ENCODE results near the gene NEDD9. TPM values are rescaled to one million over a fixed set of nuclear protein-coding genes. Genes with fewer than 3 reads are reported as not detected.

The NEDD9 gene
- total RNA-seq, 4 donors from 2014 or later = 34.6 to 82.7 (median 72.3) TPM

GRCh38 chr6:11187301-11187700 is 45.2 kb downstream of the NEDD9 start:
- 86 to 94% methylated on average over 6 of the region's 6 CpGs for WGBS, 2 donors (ENCODE audit: low coverage in 1 of 2)
- Histone ChIP-seq H3K36me3 (peaks cover 0 to 57% (median 29%) of the 10 kb centered on the region in 4 donors), H3K4me1 (peaks cover 0 to 16% (median 8%) of the 10 kb centered on the region in 4 donors), H3K27me3 (no peaks in the 10 kb centered on the region), H3K9me3 (peaks cover 0 to under 1% of the 10 kb centered on the region in 2 donors), H3K27ac (peak overlapping the region in 3 of 4 donors; percentile 49 to 72 (median 70)), H3K4me3 (no peak overlapping the region)
- intact Hi-C loops (cut with DNase I; ENCODE audit: low total_unique reads) = no loop called here
- TF ChIP-seq CTCF (IDR thresholded peaks at IDR 0.05) (no peak), POLR2A (IDR thresholded peaks at IDR 0.05) (no peak), POLR2AphosphoS5 (IDR thresholded peaks at IDR 0.05) (no peak), EP300 (IDR thresholded peaks at IDR 0.05; ENCODE audit: low read depth) (no peak)
- DNase-seq = no peak
- in situ Hi-C loops (cut with MboI; ENCODE audit: low pct_ligation_motif_present in 1 of 4, low pct_unique_long_range_greater_than_20kb in 1 of 4, low sequenced_read_pairs in 3 of 4) = no loop called here

- Histone ChIP-seq H3K27ac (no peak overlapping the region), H3K4me1 (peaks cover 0 to 16% (median 8%) of the 10 kb centered on the region in 4 donors), H3K36me3 (peaks cover 0 to 57% (median 21%) of the 10 kb centered on the region in 4 donors), H3K9me3 (peaks cover 2 to 4% of the 10 kb centered on the region in 2 donors), H3K4me3 (no peak overlapping the region), H3K27me3 (no peaks in the 10 kb centered on the region)
- in situ Hi-C loops (cut with MboI; ENCODE audit: low pct_ligation_motif_present in 1 of 4, low pct_unique_long_range_greater_than_20kb in 1 of 4, low sequenced_read_pairs in 3 of 4) (no loop called here), intact Hi-C loops (cut with DNase I; ENCODE audit: low total_unique reads) (no loop called here)
- TF ChIP-seq POLR2A (IDR thresholded peaks at IDR 0.05) (no peak), EP300 (IDR thresholded peaks at IDR 0.05; ENCODE audit: low read depth) (no peak), POLR2AphosphoS5 (IDR thresholded peaks at IDR 0.05) (no peak), CTCF (IDR thresholded peaks at IDR 0.05) (no peak)
- DNase-seq = no peak
- 89 to 100% methylated on average over 1 to 17 of the region's 17 CpGs for WGBS, 2 donors (ENCODE audit: low coverage in 1 of 2)
Observed at GRCh38 chr6:11185204-11185842, 47.1 kb downstream of the NEDD9 start.

GRCh38 chr6:11183761-11184362 is 48.6 kb downstream of the NEDD9 start:
- no peak for DNase-seq
- in situ Hi-C loops (cut with MboI; ENCODE audit: low pct_ligation_motif_present in 1 of 4, low pct_unique_long_range_greater_than_20kb in 1 of 4, low sequenced_read_pairs in 3 of 4) = no loop called here
- H3K36me3 ChIP-seq = peaks cover 0 to 44% (median 18%) of the 10 kb centered on the region in 4 donors
- TF ChIP-seq EP300 (IDR thresholded peaks at IDR 0.05; ENCODE audit: low read depth) = no peak
- peaks cover 2 to 4% of the 10 kb centered on the region in 2 donors for H3K9me3 ChIP-seq
- H3K27me3 ChIP-seq = no peaks in the 10 kb centered on the region
- H3K4me3 ChIP-seq = no peak overlapping the region
- intact Hi-C loops (cut with DNase I; ENCODE audit: low total_unique reads) = no loop called here
- H3K27ac ChIP-seq = no peak overlapping the region
- H3K4me1 ChIP-seq = peaks cover 0 to 13% (median 8%) of the 10 kb centered on the region in 4 donors
- 96 to 100% methylated on average over 1 to 3 of the region's 3 CpGs for WGBS, 2 donors (ENCODE audit: low coverage in 1 of 2)

GRCh38 chr6:11181478-11182136 is 50.9 kb downstream of the NEDD9 start:
- Histone ChIP-seq H3K27ac (no peak overlapping the region), H3K36me3 (peaks cover 0 to 33% (median 9%) of the 10 kb centered on the region in 4 donors), H3K9me3 (peaks cover 2 to 4% of the 10 kb centered on the region in 2 donors), H3K4me3 (no peak overlapping the region), H3K27me3 (no peaks in the 10 kb centered on the region), H3K4me1 (no peaks in the 10 kb centered on the region)
- WGBS, 2 donors (ENCODE audit: low coverage in 1 of 2) = 98 to 100% methylated on average over 3 of the region's 3 CpGs
- no peak for TF ChIP-seq POLR2A (IDR thresholded peaks at IDR 0.05)
- no peak for TF ChIP-seq CTCF (IDR thresholded peaks at IDR 0.05)
- TF ChIP-seq EP300 (IDR thresholded peaks at IDR 0.05; ENCODE audit: low read depth) = no peak
- no peak for TF ChIP-seq POLR2AphosphoS5 (IDR thresholded peaks at IDR 0.05)
- no peak for DNase-seq
- in situ Hi-C loops (cut with MboI; ENCODE audit: low pct_ligation_motif_present in 1 of 4, low pct_unique_long_range_greater_than_20kb in 1 of 4, low sequenced_read_pairs in 3 of 4) (no loop called here), intact Hi-C loops (cut with DNase I; ENCODE audit: low total_unique reads) (no loop called here)
